Activated CD8-positive, alpha-beta T cell treated with anti-CD3 and anti-CD28 coated beads, Interleukin-2, amount 10 ng/mL, durations not matched to agents 7 days and 5 days (primary cell): ENCODE data around the gene CASR. TPM values are rescaled to one million over a fixed set of nuclear protein-coding genes. Genes with fewer than 3 reads are reported as not detected.

Experiments used
- ATAC-seq: fragments of 150-1000 bp; cut with Tn5 transposase; one replicate; pipeline ENCODE4 v1.10.0; 2021; ENCODE audit warnings: moderate library complexity
- CTCF ChIA-PET: fragments of 350-600 bp; sonication (Branson Sonifier 250); formaldehyde crosslinking; loops from one replicate; lab custom pipeline; 2021; ENCODE audit warnings: antibody characterized with exemption; lab: Charles Lee
- POLR2A ChIA-PET: fragments of 350-600 bp; sonication (Branson Sonifier 250); formaldehyde crosslinking; loops from one replicate; lab custom pipeline; 2021; ENCODE audit warnings: antibody characterized with exemption; lab: Charles Lee
- DNase-seq: peaks from one replicate; pipeline ENCODE4 v3.0.0-alpha.2; 2020
- H3K27ac Mint-ChIP-seq: one replicate; pipeline ENCODE4 v1.8.0; 2021; ENCODE audit warnings: mild to moderate bottlenecking, mixed read lengths
- H3K27me3 Mint-ChIP-seq: one replicate; pipeline ENCODE4 v1.8.0; 2021; ENCODE audit warnings: low read depth, mixed read lengths
- H3K36me3 Mint-ChIP-seq: one replicate; pipeline ENCODE4 v1.8.0; 2021; ENCODE audit warnings: low read depth, mixed read lengths
- H3K4me1 Mint-ChIP-seq: one replicate; pipeline ENCODE4 v1.8.0; 2021; ENCODE audit warnings: low read depth, mixed read lengths
- H3K4me3 Mint-ChIP-seq: one replicate; pipeline ENCODE4 v1.8.0; 2021; ENCODE audit warnings: mild to moderate bottlenecking, mixed read lengths
- H3K9me3 Mint-ChIP-seq: one replicate; pipeline ENCODE4 v1.8.0; 2022; ENCODE audit warnings: mixed read lengths; ENCODE audit not compliant: insufficient read depth
- total RNA-seq, 2 experiments: library from RNA; stranded (reverse); gene quantifications; one replicate each; pipeline ENCODE4 v1.2.3, GENCODE V29; 2021

Gene CASR
- total RNA-seq, 2 experiments from 2014 or later: not detected

DNA sequence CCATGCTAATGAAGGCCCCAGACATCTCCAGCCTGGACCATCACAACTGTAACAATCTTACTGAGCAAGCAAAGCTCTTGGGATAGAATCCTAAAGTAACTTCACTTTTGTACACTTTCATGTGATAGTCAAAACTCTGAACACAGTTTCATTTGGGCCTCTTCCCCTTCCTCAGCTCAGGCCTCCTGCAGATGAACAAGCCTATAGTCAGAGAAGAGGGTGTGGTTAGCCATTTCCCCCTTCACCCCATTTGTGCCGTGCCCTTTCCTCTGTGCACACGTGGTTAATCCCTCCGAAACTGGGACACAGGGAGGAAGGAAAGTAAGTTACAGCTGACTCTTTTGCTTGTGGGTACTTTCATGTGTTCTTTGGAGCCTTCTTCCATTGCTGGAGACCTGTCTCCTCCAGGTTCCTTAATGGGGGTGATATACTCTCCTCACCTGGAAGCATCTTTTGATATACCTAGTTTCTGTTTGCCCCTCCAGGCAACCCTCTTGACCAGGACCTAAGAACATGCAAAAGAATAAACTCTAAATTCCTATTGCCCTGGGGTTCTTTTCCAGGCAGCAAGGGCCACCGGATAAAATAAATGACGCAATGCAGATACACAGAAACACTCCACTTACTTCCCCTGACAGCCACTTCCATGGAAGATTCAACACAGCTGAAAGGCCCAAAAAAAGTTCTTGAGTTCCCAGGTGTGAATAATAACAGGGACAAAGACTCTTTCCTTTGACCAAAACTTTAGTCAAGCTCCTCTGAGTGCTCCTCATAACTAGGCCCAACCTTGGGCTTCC lies 112.0 kb downstream of the CASR start:
- no peaks in the 10 kb centered on the region for H3K9me3 Mint-ChIP-seq
- H3K4me3 Mint-ChIP-seq: no peak overlapping the region
- no peaks in the 10 kb centered on the region for H3K36me3 Mint-ChIP-seq
- DNase-seq (no peak), ATAC-seq (peak; percentile 72)
- ChIA-PET POLR2A (no interaction called here), CTCF (interaction anchor here (1.2 to 1.7 kb wide), 2 partner anchors 60 to 194 kb away, joined by 4 to 6 read pairs; no protein-coding TSS in a partner anchor)
- no peak overlapping the region for H3K27ac Mint-ChIP-seq
- H3K27me3 Mint-ChIP-seq: no peaks in the 10 kb centered on the region
- peaks cover 20% of the 10 kb centered on the region for H3K4me1 Mint-ChIP-seq

DNA sequence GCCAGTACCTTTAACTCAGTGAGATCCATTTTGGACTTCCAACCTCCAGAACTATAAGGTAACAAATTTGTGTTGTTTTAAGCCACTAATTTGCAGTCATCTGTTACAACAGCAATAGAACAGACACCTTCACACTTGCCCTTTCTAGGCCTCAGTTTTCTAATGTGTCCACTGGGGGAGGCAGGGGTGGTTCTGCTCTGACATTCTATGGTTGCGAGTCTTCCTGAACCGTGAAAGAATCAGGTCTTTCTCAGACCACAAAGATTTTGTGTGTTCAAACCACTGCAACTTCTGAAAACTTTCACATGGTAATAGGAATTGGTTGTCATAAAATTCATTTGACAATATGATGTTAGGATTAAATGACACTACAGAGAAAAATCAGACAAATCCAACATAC lies 114.8 kb downstream of the CASR start:
- H3K27me3 Mint-ChIP-seq: no peaks in the 10 kb centered on the region
- no peaks in the 10 kb centered on the region for H3K9me3 Mint-ChIP-seq
- ChIA-PET POLR2A (no interaction called here), CTCF (no interaction called here)
- no peaks in the 10 kb centered on the region for H3K36me3 Mint-ChIP-seq
- ATAC-seq (peak; percentile 60), DNase-seq (peak; percentile 41)
- H3K27ac Mint-ChIP-seq: no peak overlapping the region
- peaks cover 29% of the 10 kb centered on the region for H3K4me1 Mint-ChIP-seq
- H3K4me3 Mint-ChIP-seq: no peak overlapping the region

DNA sequence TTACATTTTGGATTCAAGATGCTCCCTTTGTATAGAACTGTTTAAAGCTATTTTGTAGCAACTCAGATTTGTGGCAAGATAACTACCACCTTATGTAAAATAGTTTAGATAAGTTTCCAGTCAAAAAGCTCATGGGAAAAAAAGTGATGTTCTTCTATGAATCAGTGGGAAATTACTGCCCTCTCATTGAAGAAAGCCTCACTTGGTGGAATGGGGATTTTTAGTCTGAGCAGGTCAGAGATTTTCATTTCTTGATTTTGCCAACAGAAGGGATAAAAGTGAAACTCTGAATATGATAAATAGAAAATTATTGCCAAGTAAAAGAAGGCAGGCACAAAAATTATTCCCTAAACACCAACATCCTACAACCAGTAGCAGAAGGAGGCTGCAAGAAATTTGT lies 115.7 kb downstream of the CASR start:
- no peaks in the 10 kb centered on the region for H3K27me3 Mint-ChIP-seq
- peaks cover 29% of the 10 kb centered on the region for H3K4me1 Mint-ChIP-seq
- H3K4me3 Mint-ChIP-seq: no peak overlapping the region
- DNase-seq (no peak), ATAC-seq (no peak)
- ChIA-PET POLR2A (no interaction called here), CTCF (interaction anchor here (0.5 to 2.5 kb wide), 16 partner anchors 11 to 753 kb away, joined by 3 to 56 read pairs (median 4); partner anchors contain the start of gene POLQ)
- no peaks in the 10 kb centered on the region for H3K36me3 Mint-ChIP-seq
- no peaks in the 10 kb centered on the region for H3K9me3 Mint-ChIP-seq
- H3K27ac Mint-ChIP-seq: no peak overlapping the region

DNA sequence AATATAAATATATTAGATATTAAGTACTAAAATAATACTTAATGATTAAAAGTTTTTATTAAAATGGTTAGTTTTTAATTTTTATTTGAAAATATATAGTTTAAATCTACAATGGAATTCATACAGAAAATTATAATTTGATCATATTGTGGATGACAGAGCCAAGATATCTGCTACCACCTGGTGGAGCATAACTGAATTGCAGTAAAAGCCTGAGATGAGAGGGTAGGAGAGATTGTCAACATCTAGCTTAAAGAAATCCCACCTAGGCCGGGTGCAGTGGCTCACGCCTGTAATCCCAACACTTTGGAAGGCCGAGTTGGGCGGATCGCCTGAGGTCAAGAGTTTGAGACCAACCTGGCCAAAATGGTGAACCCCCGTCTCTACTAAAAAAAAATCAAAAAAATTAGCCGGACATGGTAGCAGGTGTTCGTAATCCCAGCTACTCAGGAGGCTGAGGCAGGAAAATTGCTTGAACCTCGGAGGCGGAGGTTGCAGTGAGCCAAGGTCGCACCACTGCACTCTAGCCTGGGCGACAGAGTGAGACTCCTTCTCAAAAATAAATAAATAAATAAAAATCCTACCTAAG lies 116.5 kb downstream of the CASR start:
- H3K27me3 Mint-ChIP-seq: no peaks in the 10 kb centered on the region
- ChIA-PET POLR2A (interaction anchor here (0.8 kb wide), 1 partner anchor 753 kb away, joined by 4 read pairs; no protein-coding TSS in a partner anchor), CTCF (interaction anchor here (0.6 to 2.5 kb wide), 27 partner anchors 10 to 757 kb away, joined by 3 to 56 read pairs (median 3); partner anchors contain the start of genes FAM162A and POLQ)
- H3K4me1 Mint-ChIP-seq: peaks cover 29% of the 10 kb centered on the region
- no peaks in the 10 kb centered on the region for H3K36me3 Mint-ChIP-seq
- no peak for ATAC-seq
- no peak overlapping the region for H3K4me3 Mint-ChIP-seq
- H3K9me3 Mint-ChIP-seq: no peaks in the 10 kb centered on the region
- H3K27ac Mint-ChIP-seq: no peak overlapping the region
- DNase-seq: peak; percentile 69

DNA sequence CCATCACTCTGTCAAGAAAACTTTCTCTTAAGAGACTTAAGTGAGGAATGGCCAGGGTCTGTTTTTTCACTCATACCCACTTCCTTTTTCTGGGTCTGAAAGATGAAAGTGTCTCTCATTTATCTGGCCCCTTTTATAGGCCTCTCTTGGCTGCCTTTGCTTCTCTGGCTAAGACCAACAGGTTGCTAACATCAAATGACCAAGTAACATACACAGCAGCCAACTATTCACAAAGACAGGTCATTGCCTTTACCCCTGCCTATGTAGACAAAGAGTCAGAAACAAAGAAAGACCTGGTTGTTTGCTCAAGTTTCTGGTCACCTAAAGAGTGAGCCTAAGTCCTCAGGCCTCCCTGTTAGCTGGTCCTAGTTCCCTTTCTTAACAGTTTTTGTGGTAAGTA lies 117.6 kb downstream of the CASR start:
- Mint-ChIP-seq H3K4me3 (no peak overlapping the region), H3K4me1 (peaks cover 29% of the 10 kb centered on the region), H3K27me3 (no peaks in the 10 kb centered on the region), H3K9me3 (no peaks in the 10 kb centered on the region), H3K36me3 (no peaks in the 10 kb centered on the region), H3K27ac (no peak overlapping the region)
- no peak for DNase-seq
- ATAC-seq: no peak
- CTCF ChIA-PET: interaction anchor here (0.6 to 2.5 kb wide), 8 partner anchors 11 to 755 kb away, joined by 3 to 20 read pairs (median 9); partner anchors contain the start of gene POLQ
- POLR2A ChIA-PET: no interaction called here

DNA sequence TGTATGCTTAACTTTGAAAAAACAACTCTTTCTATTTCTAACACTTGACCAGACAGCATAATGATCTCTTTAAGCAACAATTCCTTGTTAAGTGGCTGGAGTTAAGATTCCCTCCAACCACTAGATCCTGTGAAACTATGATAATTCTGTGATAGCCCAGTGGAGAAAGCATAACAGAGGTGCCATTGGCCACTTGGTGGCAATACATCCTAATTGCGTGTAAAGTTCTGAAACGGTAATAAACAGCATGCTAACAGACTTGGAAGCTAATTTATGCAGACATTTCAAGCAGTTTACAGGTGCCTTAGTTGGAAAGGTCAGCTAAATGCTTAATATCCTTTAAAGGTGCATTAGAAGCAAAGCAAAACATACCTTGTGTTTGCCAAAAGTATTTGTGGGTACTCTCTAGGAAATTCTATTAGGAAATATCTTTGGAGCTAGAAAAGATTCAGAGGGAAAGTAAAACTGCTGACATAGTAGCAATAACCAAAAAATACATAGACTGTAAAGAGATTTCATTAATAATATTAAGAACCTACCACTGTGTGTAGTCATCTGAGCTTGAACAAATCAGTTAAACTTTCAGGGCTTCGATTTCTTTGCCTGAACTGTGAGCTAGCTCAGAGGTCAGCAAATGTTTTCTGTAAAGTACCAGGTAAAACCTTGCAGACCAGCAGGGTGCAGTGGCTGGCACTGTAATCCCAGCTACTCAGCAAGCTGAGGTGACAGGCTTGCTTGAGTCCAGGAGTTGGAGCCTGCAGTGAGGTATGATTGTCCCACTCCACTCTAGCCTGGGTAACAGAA lies 122.6 kb downstream of the CASR start:
- POLR2A ChIA-PET: interaction anchor here (1.0 kb wide), 1 partner anchor 78 kb away, joined by 3 read pairs; the partner anchor contains the start of gene FAM162A

DNA sequence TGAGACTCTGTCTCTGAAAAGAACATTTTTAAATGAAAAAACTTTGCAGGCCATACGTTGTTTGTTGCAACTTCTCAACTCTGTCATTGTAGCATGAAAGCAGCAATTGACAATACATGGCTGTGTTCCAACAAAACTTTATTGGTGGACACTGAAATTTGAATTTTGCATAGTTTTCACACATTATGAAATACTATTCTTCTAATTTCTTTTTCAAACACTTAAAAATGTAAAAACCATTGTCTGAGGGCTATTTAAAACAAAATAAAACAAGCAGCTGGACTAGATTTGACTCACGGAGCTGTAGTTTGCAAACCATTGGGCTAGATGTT lies 123.1 kb downstream of the CASR start:
- H3K27ac Mint-ChIP-seq: no peak overlapping the region
- H3K4me3 Mint-ChIP-seq: no peak overlapping the region
- POLR2A ChIA-PET: interaction anchor here (1.0 kb wide), 1 partner anchor 77 kb away, joined by 3 read pairs; the partner anchor contains the start of gene FAM162A
- CTCF ChIA-PET: interaction anchor here (0.7 to 3.5 kb wide), 19 partner anchors 11 to 760 kb away, joined by 3 to 24 read pairs (median 7); partner anchors contain the start of genes FAM162A and MIX23
- H3K36me3 Mint-ChIP-seq: no peaks in the 10 kb centered on the region
- DNase-seq (no peak), ATAC-seq (no peak)
- no peaks in the 10 kb centered on the region for H3K9me3 Mint-ChIP-seq
- no peaks in the 10 kb centered on the region for H3K4me1 Mint-ChIP-seq
- H3K27me3 Mint-ChIP-seq: peaks cover 21% of the 10 kb centered on the region

More for the DNA sequence above, 122.6 kb downstream of the CASR start:
- Mint-ChIP-seq H3K9me3 (no peaks in the 10 kb centered on the region), H3K27ac (no peak overlapping the region), H3K36me3 (no peaks in the 10 kb centered on the region), H3K27me3 (peaks cover 16% of the 10 kb centered on the region), H3K4me1 (peaks cover 3% of the 10 kb centered on the region), H3K4me3 (no peak overlapping the region)
- ATAC-seq (no peak), DNase-seq (no peak)
- CTCF ChIA-PET: interaction anchor here (0.7 to 3.5 kb wide), 24 partner anchors 12 to 760 kb away, joined by 3 to 24 read pairs (median 4); partner anchors contain the start of genes FAM162A and MIX23

DNA sequence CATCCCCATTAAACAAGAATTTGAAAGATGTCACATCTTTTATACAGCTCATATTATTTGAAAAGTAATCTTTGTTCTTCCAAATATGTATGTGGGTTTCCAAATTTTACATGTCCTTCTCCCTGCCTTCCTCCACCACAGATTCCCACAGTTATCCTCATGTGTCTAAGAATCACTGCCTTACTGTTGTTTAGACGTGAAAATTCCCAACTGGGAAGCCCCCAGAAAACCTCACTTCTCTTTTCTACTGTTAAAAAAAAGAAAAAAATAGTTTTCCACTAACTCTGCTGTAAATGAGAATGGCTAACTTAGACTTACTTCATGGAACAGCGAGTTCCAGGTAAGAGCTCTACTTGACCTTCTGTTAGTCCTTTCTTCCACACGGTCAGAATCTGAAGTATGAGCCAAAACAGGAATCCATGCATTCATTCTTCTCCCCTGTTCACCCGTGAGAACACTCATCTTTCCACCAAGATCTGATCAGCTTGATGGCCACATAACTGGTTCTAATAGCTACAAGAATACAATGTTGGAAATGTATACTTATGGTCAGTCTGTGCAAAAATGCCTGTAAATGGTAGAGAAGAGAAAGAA lies 123.7 kb downstream of the CASR start:
- H3K27ac Mint-ChIP-seq: no peak overlapping the region
- no peak for ATAC-seq
- no peak for DNase-seq
- no peaks in the 10 kb centered on the region for H3K9me3 Mint-ChIP-seq
- ChIA-PET POLR2A (no interaction called here), CTCF (interaction anchor here (0.9 to 3.5 kb wide), 14 partner anchors 12 to 371 kb away, joined by 3 to 24 read pairs (median 8); partner anchors contain the start of genes FAM162A and MIX23)
- H3K36me3 Mint-ChIP-seq: no peaks in the 10 kb centered on the region
- no peaks in the 10 kb centered on the region for H3K4me1 Mint-ChIP-seq
- no peak overlapping the region for H3K4me3 Mint-ChIP-seq
- peaks cover 21% of the 10 kb centered on the region for H3K27me3 Mint-ChIP-seq

DNA sequence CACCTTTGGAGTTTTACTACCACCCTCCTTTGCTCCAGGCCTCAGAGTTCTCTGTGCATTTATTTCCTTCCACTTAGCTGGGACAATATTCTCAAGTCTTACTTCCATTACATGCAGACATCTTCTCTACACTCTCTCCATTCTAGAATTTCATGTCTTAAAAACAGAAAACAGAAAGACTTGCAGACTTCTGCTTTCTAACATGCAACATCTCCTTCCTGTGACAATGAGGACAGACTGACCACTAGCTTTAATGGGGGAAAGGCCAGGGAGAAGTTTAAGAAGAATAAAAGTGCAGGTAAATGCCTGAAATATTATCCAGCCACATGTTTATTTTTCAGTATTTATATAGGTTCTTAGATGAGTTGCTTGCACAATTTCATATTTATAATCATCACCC lies 124.5 kb downstream of the CASR start:
- Mint-ChIP-seq H3K9me3 (no peaks in the 10 kb centered on the region), H3K4me3 (no peak overlapping the region)

DNA sequence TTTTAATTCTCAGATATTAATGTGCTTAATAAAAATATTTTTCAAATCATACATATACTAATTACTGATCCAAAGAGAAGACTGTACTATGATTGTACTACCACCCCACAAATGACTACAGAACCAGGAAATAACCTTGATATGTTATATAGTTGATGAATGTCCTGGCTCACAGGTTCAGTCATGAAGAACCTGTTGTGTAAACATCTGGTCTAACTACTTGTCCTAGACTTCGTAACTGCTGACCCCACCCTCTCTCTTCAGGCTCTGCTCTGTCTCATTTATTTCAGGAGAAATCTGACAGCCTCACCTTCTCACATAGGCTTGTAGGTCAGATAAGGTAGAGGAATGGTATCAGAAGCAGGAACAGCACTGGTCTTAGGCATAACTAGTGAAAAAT lies 126.9 kb downstream of the CASR start:
- Mint-ChIP-seq H3K36me3 (no peaks in the 10 kb centered on the region), H3K27me3 (peaks cover 22% of the 10 kb centered on the region), H3K9me3 (no peaks in the 10 kb centered on the region), H3K27ac (no peak overlapping the region), H3K4me1 (peaks cover 9% of the 10 kb centered on the region), H3K4me3 (no peak overlapping the region)
- ChIA-PET POLR2A (no interaction called here), CTCF (interaction anchor here (1.0 to 1.1 kb wide), 3 partner anchors 11 to 209 kb away, joined by 3 read pairs; no protein-coding TSS in a partner anchor)
- ATAC-seq (no peak), DNase-seq (no peak)

More for the DNA sequence above, 124.5 kb downstream of the CASR start:
- H3K27ac Mint-ChIP-seq: no peak overlapping the region
- no peak for DNase-seq
- H3K27me3 Mint-ChIP-seq: peaks cover 21% of the 10 kb centered on the region
- H3K4me1 Mint-ChIP-seq: peaks cover 6% of the 10 kb centered on the region
- no peaks in the 10 kb centered on the region for H3K36me3 Mint-ChIP-seq
- CTCF ChIA-PET: interaction anchor here (1.2 to 3.5 kb wide), 7 partner anchors 11 to 207 kb away, joined by 3 to 24 read pairs (median 16); partner anchors contain the start of gene FAM162A
- ATAC-seq: no peak
- POLR2A ChIA-PET: no interaction called here

DNA sequence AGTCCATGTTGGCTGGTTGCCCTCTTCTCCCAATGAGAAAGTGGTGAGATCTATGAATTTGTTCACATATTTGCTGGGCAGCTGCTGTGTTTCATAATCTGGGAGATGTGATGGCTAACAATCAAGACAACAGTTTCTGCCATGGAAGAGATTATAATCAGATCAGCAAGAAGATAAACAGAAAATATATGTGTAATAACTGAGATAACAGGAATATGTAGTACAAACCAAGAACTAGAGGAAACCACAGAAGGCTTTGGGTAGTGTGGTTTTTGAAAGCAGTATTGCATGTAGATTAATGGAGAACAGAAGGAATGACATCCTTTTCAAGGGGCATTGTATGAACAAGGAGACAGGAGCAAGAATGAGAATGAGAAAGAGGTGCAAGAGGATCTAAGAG lies 129.4 kb downstream of the CASR start:
- Mint-ChIP-seq H3K4me1 (peaks cover 9% of the 10 kb centered on the region), H3K9me3 (no peaks in the 10 kb centered on the region), H3K27ac (peak overlapping the region; percentile 4), H3K4me3 (no peak overlapping the region), H3K27me3 (peaks cover 23% of the 10 kb centered on the region), H3K36me3 (no peaks in the 10 kb centered on the region)
- ChIA-PET CTCF (interaction anchor here (0.6 to 1.2 kb wide), 5 partner anchors 8 to 415 kb away, joined by 3 to 5 read pairs (median 4); no protein-coding TSS in a partner anchor), POLR2A (no interaction called here)
- peak; percentile 49 for ATAC-seq
- DNase-seq: no peak
